ENCODE measurements around the gene CLEC16A. TPM values are rescaled to one million over a fixed set of nuclear protein-coding genes. Genes with fewer than 3 reads are reported as not detected.

CLEC16A gene
- total RNA-seq, 1 experiment from 2014 or later = 15.6 TPM

DNA sequence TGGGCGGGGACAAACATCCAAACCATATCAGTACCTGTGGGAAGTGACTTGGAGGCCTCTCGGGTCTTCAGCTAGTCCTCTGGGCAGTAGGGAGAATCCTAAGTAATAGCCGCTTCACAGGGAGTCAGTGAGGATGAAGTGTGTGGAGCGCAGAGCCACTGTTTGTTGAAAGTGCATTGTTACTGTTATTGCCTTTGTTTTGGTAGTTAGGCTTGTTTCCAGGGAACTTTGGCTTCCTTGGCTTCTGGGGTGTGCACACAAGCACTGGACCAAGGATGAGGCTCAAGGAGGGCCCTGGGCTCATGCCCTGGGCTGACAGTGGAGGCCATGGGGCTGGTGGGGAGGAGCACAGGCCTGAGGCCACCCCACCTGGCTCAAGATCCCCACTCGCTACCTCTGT lies 141.6 kb downstream of the CLEC16A start:
- in situ Hi-C loops (cut with HindIII; ENCODE audit: low sequenced_read_pairs) = no loop called here
- DNase-seq (ENCODE audit: low spot score) = no peak

DNA sequence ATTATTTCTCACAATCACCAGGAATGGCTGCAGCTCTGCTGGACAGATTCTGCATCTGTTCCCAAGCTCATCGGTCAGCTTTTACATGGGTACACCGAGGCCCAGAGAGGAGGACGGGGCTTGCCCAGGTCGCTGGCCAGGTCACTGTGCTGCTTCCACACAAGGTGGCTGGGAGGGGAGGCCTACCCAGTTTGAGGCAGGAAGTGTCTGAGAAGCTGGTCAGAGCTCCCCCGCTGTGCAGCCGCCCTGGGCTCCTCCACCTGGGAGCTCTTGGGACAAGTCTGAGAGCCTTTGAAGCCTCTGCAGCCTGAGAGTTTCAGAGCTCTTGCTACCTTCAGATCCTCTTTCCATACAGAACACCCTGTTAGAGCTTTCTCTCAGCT lies 143.3 kb downstream of the CLEC16A start:
- no peak for DNase-seq (ENCODE audit: low spot score)
- in situ Hi-C loops (cut with HindIII; ENCODE audit: low sequenced_read_pairs) = no loop called here

DNA sequence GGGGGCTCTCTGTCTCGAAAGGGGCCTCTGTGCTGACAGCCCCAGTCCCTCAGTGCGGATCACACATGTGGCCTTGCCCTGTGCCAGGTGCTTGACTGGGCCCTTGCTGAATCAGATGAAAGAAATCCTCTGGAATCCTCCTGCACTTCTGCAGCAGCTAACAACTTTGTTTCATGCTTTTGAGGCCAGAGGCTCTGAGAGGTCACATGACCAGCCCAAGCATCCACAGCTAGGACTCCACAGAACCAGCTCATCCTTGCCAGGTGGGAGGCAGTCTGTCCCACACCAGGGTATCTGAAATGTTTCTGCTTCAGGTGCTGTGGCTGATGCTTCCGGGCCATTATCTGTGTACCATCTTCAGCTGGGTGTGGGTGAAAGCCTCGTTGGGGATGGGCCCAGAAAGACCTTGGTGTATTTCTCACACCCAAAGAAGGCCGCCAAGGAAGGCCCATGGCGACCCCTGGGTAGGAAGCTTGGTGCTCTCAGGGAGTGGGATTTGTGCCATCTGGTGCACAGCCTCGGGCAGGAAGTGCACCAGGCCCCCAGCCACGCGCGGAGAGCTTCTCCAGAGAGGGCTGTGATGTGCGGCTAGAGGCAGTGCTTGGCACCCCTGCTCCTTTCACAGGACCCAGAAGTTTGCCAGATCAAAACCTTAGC lies 143.8 kb downstream of the CLEC16A start:
- in situ Hi-C loops (cut with HindIII; ENCODE audit: low sequenced_read_pairs) = no loop called here
- DNase-seq (ENCODE audit: low spot score) = peak; percentile 28

DNA sequence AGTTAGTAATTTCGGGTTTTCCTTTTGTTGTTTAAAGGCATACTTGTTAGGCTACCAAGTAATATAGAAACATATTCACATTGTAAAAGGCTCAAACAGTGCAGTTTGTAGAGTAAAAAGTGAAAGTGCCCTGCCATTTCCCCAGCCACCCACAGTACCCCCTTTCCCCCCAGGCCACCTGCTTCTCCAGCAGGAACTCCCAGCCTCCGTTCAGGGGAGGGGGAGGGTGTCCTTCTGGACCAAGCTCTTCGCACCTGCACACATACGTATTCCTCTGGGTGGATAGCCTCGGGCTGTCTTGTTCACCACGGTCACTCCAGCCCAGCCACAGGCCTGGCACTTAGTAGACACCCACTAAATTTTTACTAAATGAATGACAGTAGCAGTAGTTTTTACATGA lies 144.5 kb downstream of the CLEC16A start:
- in situ Hi-C loops (cut with HindIII; ENCODE audit: low sequenced_read_pairs) = no loop called here
- no peak for DNase-seq (ENCODE audit: low spot score)

DNA sequence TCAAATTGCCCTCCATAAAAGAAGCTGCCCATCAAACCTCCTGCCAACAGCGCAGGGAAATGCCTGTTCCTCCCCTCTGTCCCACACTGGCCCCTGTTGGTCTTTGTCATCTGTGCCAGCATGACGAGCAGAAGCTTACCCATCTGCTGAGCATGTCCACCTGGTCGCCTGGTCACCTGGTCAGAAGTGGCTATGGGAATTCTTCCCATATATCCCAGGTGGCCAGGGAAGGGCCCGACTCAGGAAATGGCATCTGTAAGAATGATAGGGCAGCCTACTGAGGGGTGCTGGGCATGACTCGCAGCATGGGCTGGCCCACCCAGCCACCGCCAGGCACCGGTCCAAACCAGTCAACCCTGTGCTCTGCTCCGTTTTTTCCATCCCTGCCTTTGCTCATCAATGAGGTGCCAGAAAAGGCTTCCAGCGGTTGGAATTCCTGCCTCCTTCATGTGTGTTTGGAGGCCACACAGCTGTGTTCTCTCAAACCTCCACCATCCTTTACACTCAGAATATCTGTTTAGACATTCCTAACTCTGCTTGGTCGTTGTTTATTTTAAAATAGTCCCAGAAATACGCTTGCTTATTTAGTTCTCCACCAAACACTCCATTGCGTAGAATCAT lies 145.2 kb downstream of the CLEC16A start:
- in situ Hi-C loops (cut with HindIII; ENCODE audit: low sequenced_read_pairs) = no loop called here
- DNase-seq (ENCODE audit: low spot score) = peak; percentile 76

- in situ Hi-C loops (cut with HindIII; ENCODE audit: low sequenced_read_pairs) = no loop called here
These were observed 145.9 kb downstream of the CLEC16A start for GRCh38 chr16:11090232-11090631.

GRCh38 chr16:11091021-11091785 lies 146.8 kb downstream of the CLEC16A start:
- in situ Hi-C loops (cut with HindIII; ENCODE audit: low sequenced_read_pairs) = no loop called here
- no peak for DNase-seq (ENCODE audit: low spot score)

More at GRCh38 chr16:11090232-11090631, 145.9 kb downstream of the CLEC16A start:
- no peak for DNase-seq (ENCODE audit: low spot score)

- in situ Hi-C loops (cut with HindIII; ENCODE audit: low sequenced_read_pairs) = no loop called here
- DNase-seq (ENCODE audit: low spot score) = no peak
These were observed 148.6 kb downstream of the CLEC16A start for GRCh38 chr16:11092788-11093571.

DNA sequence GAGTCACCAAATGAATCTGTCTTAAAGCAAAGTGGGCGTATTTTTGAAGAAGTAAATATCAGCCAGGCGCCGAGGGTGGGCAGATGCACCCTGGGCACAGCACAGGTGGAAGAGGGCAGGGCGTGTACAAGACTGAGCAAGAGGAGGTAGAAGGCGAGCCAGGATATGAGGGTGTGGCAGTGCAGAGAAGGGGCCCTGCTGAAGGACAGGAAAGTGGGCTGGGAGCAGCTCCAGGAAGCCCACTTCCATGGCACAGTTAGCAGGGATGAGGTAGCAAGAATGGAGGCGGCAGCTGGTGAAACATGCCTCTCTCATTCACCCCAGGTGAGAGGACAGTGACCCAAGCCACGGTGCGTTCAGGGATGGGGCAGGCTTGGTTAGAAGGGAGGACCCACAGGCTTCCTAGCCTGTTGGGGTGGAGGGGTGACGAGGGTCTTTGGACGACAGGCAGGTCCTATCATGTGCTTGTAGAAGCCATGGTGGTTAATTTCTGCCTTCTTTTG lies 149.3 kb downstream of the CLEC16A start:
- DNase-seq (ENCODE audit: low spot score) = no peak
- in situ Hi-C loops (cut with HindIII; ENCODE audit: low sequenced_read_pairs) = no loop called here

GRCh38 chr16:11094075-11094856 lies 149.9 kb downstream of the CLEC16A start:
- in situ Hi-C loops (cut with HindIII; ENCODE audit: low sequenced_read_pairs) = no loop called here
- no peak for DNase-seq (ENCODE audit: low spot score)

- in situ Hi-C loops (cut with HindIII; ENCODE audit: low sequenced_read_pairs) = no loop called here
- no peak for DNase-seq (ENCODE audit: low spot score)
These were observed 150.6 kb downstream of the CLEC16A start for GRCh38 chr16:11094857-11095565.

DNA sequence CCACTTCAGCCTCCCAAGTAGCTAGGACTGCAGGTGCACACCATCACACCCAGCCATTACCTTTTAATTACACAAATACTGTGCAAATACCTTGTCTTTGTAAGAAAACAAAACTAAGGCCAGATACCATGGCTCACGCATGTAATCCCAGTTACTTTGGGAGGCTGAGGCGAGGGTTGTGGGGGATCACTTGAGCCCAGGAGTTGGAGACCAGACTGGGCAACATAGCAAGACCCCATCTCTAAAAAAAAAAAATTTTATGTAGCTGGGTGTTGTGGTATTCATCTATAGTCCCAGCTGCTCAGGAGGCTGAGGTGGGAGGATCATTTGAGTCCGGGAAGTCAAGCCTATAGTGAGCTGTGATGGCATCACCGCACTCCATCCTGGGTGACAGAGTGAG lies 151.6 kb downstream of the CLEC16A start:
- no peak for DNase-seq (ENCODE audit: low spot score)
- in situ Hi-C loops (cut with HindIII; ENCODE audit: low sequenced_read_pairs) = no loop called here

DNA sequence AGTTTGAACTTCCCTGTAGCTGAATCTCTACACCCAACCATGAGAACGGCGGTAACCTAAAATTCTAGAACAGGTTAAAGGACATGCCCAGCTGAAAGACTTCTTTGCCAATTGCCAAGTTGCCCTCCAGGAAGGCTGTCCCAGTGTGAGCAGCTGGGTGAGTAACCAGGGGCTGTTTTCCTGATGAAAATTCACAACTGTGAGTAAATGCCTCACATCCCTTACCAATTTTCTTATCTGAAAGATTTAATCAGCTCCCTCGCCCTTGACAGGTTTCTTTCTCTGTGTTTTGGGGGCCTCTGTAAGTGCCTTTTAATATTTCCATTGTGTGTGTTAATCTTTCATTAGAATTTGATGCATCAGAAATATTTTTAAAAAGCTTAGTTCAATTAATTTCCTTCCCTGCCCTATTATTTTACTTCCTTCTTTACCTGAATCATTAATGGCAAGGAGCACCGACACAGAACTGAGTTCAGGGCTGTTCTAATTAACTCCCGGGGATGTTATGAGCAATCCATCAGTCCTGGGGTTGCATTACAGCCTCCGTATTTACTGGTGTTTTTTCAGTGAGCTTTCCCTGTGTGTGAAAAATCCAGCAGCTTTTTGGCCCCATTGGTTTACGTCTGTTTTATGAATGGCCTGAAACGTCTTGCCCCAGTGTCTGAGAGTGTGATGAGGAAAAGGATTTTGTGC lies 152.9 kb downstream of the CLEC16A start:
- DNase-seq (ENCODE audit: low spot score) = no peak
- in situ Hi-C loops (cut with HindIII; ENCODE audit: low sequenced_read_pairs) = no loop called here

DNA sequence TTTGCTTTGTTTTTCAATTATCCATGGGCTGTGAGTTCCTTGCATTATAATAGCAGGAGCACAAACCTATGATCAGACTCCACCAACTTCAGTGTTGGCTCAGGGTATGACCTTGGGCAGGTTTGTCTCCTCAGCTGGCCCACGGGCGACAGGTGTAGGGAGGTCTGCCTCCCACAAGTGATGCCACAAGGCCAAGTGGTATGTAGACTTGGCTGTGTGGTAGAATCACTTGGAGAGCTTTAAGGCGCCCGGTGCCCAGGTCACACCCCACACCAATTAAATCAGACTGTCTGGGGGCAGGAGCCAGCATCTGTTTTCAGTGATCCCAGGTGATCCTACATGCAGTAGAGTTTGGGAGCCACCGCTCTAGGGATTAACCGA lies 153.4 kb downstream of the CLEC16A start:
- in situ Hi-C loops (cut with HindIII; ENCODE audit: low sequenced_read_pairs) = no loop called here

GRCh38 chr16:11098601-11099390 lies 154.4 kb downstream of the CLEC16A start:
- peak; percentile 35 for DNase-seq (ENCODE audit: low spot score)
- in situ Hi-C loops (cut with HindIII; ENCODE audit: low sequenced_read_pairs) = no loop called here

More for the DNA sequence above, 153.4 kb downstream of the CLEC16A start:
- no peak for DNase-seq (ENCODE audit: low spot score)

GRCh38 chr16:11099672-11100205 lies 155.4 kb downstream of the CLEC16A start:
- in situ Hi-C loops (cut with HindIII; ENCODE audit: low sequenced_read_pairs) = no loop called here
- no peak for DNase-seq (ENCODE audit: low spot score)

Data from G401 (cell line).